GM21825 (cell line): ENCODE data around the gene PTPRN2.

Experiments used
- ATAC-seq: cut with Tn5 transposase; IDR thresholded peaks from one replicate; pipeline ENCODE4 v1.9.1; 2021; ENCODE audit warnings: mild to moderate bottlenecking, moderate library complexity; ENCODE audit not compliant: unreplicated experiment

The PTPRN2 gene

DNA sequence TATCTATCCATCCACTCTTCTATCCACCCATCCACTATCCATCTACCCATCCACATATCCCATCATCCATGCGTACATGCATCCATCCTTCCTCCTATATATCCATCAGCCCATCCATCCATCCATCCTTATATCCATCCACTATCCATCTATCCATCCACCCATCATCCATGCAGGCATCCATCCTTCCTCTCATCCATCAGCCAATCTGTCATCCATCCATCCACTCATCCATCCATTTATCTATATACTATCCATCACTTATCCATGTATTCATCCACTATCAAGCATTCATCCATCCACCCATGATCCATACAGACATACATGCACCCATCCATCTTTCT lies 765.0 kb downstream of the PTPRN2 start:
- ATAC-seq = no peak

GRCh38 chr7:157821959-157822687 lies 765.5 kb downstream of the PTPRN2 start:
- ATAC-seq = no peak

DNA sequence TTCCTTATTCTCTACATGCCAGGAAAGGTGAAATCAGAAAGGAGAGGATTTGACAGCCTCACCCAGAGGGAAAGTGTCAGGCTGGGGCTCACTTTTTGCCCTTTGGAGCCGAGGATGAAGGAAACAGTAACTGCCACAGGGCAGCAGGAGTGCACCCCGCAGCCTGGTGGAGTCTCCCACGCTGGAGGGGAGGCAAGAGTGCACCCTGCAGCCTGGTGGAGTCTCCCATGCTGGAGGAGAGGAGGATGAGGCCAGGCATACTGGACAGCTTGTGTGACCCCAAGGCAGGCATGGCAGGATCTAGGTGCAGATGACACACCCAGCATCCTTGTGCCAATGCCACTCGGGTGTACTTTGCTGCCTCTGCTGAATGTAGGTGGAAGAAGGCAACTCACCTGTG lies 766.8 kb downstream of the PTPRN2 start:
- no peak for ATAC-seq

DNA sequence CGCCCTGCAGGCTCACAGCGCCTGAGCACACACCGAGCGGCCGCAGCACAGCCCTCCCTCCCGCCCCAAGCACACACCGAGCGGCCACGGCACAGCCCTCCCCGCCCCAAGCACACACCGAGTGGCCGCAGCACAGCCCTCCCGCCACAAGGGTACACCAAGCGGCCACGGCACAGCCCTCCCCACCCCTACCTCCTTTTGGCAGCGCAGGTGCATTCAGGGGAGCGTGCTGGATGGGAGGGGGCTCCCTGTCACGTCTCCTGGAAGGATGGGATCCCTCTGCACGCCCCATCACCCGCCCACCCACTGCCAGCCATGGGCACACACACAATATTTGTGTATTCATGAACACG lies 768.2 kb downstream of the PTPRN2 start:
- ATAC-seq = no peak

DNA sequence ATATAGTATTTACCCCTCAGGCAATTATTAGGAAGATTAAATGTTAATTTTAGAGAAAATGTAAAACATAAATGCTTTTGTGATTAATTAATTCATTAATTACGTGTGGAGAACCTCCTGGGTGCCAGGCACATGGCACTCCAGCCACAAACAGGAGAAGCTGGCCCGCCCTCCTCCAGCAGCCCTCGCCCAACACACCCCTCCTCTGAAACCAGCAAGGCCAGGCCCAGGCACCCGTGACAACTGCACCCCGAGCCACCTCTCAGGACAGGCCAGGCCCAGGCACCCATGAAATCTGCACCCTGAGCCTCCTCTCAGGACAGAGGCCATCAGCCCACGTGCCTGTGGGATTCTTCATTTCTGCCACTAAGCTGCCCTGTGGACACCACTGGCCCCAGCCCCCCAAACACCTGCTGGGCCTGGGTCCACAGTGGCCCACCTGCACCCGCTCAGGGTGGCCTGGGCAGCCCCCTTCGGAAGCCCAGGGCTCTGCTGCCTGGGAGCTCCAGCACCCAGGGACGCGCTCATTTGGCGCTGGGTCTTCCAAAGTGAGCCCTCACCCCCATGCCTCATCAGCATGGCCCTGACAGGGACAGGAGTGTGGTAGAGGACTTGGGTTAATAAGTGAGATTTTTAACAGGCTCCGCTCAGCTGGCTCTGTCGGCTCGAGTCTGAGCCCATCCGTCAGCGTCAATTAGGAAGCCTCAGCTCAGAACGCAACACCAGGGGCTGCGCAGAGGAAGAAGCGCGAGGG lies 768.7 kb downstream of the PTPRN2 start:
- no peak for ATAC-seq

DNA sequence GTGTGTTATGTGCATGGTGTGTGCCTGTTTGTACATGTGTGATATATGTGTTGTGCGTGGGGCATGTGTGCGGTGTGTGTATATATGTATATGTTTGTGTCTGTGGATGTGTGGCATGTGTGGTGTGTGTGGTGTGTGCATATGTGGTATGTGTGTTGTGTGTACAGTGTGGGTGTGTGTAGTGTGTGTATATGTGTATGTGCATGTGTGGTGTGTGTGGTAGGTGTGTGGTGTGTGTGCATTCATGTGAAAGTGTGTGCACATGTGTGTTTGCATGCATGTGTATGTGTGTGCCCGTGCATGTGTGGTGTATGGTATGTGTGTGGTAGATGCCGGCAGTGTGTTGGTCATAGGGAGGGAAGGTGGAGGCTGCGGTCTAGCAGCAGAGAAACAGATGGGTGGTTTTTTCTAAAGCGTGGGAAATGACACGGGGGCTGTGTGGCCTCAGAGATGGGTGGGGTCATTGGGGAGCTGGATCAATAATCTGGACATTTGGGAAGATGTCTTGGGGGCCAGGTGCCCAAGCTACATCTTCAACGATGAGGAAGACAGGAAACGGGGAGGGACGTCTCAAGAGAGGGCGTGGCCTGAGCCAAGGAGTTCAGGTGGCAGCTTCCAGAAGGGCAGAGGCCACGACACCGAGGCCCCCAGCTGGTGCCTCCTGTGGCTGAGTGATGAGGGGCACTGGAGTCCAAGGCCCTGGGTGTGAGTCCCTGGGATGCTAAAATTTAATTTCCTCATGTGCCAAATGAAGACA lies 769.5 kb downstream of the PTPRN2 start:
- no peak for ATAC-seq

DNA sequence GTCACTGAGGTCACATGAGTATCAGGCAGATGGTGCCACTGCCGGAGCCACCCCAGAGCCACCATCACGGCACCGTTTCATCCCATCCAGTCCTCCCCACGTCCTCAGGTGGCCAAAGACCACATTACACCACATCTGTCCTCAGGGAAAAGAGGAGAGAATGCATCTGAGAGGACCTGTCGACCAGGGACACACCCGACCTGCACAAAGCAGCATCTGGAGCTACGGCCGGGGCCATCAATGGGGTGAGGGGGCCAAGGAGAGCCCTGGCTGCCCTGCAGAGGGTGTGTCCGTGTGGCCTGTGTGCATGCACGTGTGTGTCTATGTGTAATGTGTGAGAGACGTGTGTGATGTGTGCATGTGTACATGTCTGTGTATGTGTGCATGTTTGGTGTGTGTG lies 770.2 kb downstream of the PTPRN2 start:
- ATAC-seq = no peak

DNA sequence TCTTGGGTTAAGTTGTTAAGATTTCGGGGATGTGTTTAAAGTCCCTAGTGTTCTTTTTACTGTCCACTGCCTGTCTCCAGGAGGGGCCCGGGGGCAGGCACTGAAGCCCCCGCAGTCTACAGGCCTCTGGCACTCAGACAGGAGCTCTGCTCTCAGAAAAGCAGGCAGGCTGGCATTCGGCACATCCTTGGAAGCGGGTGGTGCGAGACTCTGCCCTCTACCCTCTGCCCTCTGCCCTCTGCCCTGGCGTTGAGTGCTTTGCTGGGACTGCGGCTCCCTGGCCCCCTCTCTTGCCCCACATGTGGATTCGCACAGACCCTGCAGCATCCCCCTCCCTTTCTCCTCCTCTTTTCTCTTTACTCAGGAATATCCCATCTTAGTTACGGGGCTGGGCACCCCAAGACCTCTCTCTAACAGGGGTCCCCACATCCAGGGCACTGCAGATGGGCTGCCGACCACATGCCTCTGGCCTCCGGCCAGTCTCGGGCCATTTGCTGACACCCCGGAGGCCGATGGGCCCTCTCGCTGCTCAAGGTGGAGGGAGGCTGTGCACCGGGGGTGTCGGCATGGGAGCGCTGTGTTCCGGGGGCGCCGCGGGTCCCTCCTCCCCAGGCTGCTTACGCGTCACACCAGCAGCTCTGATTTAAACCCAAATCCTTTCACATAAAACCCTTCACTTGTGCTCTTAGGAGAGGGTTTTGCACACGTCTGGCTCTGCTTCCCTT lies 770.9 kb downstream of the PTPRN2 start:
- no peak for ATAC-seq

DNA sequence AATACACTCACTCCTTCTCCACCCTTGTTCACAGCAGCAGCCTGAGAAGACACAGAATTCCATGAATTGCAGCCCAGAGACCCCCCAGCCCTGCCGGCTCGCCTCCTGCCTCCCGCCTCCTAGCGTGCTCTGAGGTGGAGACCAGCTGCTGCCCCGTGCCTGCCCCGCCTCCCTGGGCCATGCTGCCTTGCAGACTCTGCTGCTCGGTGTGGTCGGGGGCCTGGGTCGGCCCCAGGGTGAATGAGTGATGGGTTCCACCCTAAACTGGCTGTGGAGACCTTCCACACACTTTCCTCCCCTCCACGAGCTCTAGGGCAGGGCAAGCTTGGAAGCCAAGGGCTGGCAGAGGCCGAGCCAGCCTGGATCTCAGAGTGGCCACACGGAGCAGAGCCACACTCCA lies 771.5 kb downstream of the PTPRN2 start:
- no peak for ATAC-seq

DNA sequence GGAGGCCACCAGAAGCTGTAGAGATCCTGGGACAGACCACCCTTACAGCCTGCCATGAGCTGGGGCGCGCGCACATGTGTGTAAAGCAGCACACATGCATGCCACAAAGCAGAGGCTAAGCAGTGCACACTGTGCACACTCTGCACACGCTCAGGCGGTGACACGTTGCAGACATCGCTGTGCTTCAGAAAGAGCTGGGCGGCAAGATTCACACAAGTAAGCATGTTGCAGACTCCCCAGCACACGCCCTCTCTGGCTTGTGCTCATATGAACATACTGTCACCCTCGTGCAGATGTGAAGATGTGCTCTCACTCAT lies 772.0 kb downstream of the PTPRN2 start:
- ATAC-seq = no peak

DNA sequence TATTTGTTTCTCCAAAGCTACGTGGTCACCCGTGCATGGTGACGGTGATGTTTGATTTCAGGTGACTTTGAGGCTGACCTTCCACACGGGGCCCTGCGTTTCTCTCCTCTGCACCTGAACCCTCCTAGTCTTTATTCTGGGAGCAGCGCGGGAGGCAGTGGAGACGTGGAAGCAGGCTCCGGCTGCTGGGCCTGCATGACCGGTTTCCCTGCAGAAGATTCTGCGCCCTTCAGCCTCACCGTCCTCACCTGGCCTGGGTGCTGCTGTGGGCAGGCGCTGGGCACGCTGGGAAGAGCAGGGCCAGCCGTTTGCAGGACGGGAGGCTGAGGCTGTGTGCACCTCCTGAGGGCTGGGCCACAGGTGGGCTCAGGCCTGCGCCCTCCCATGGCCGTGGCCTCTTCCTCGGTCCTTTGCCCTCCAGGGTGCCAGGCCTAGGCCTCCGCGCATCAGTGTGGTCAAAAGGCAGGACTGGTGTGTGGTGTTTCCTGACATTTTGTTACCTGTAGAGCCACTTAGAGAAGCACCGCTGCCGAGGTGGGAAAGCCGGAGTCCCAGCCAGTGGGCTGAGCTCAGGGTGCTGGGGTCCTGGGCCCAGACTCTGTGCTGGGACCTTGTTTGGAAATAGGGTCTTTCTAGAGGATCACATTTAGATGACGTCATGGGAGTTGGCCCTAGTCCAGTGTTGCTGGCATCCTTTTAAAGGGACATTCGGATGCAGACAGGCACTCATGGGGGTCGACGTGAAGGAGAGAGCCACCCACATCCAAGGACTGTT lies 772.5 kb downstream of the PTPRN2 start:
- no peak for ATAC-seq

GRCh38 chr7:157813741-157814661 lies 773.6 kb downstream of the PTPRN2 start:
- no peak for ATAC-seq

DNA sequence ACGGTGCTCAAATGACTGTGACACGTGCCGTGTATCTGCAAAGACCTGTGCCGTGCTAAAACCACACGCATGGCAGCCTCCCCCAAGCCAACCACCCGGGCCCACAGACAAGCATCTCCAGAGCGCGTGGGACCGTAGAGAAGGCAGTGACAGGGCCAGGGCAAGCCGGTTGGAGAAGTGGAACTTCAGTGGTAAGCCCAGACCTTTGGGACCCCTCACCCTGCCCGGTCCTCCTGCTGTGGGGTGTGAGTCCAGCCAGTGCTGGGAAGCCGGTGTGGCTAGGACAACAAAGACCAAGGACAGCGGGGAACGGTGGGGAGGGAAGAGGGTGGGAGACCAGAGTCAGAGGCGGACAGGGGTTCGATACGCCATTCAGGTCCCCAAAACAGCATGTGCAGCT lies 774.6 kb downstream of the PTPRN2 start:
- no peak for ATAC-seq

GRCh38 chr7:157811946-157812345 lies 775.7 kb downstream of the PTPRN2 start:
- no peak for ATAC-seq

- ATAC-seq = no peak
These were observed 777.5 kb downstream of the PTPRN2 start for GRCh38 chr7:157809863-157810851.

GRCh38 chr7:157809154-157809862 lies 778.3 kb downstream of the PTPRN2 start:
- no peak for ATAC-seq

DNA sequence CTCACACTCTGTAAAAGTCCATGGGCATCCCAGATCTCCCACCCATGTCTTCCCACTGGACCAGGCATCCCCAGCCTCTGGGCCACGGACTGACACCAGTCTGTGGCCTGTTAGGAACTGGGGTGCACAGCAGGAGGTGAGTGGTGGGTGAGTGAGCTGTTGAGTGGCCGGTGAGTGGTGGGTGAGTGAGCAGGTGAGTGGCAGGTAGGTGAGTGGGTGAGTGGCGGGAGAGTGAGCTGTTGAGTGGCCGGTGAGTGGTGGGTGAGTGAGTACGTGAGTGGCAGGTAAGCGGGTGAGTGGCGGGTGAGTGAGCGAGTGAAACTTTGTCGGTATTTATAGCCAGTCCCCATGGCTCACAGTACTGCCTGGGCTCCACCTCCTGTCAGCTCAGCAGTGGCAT lies 779.6 kb downstream of the PTPRN2 start:
- no peak for ATAC-seq

GRCh38 chr7:157807510-157807909 lies 780.1 kb downstream of the PTPRN2 start:
- no peak for ATAC-seq
